ENCODE results near the gene AMPD1.

The AMPD1 gene

GRCh38 chr1:114641377-114641776 lies 54.0 kb downstream of the AMPD1 start:
- no peak for DNase-seq (ENCODE audit: low read depth in 3 of 3, low spot score in 1 of 3)

DNA sequence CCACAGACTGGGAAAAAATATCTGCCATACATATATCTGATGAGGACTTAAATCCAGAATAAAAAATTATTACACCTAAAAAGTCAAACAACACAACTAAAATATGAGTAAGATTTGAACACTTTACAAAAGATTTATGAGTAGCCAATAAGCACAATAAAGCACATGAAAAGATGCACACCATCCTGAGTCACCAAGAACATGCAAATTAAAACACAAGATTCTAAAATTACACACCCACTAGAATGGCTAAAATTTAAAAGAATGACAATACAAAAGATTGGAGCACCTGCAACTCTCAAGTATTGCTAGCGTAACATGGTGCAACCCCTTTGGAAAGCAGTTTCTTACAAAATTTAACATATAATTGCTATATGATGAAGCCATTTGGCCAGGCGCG lies 56.4 kb downstream of the AMPD1 start:
- no peak for DNase-seq (ENCODE audit: low read depth in 3 of 3, low spot score in 1 of 3)

DNA sequence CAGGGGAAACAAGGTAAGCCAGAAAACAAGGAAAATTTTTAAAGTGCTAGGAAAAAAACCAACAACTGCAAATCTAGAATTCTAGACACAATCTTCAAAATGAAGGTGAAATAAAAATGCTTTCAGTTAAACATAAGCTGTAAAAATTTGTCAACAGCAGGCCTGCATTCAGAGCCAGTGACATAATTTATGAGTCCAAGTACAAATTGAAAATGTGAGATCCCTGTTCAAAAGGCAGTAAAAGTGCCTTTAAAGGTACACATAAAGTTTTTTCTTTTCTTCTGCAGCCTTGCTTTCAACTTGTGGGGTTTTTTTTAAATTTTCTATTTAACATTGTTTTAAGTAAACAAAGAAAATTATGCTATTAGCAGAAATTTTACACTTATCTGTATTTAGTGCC lies 62.9 kb downstream of the AMPD1 start:
- no peak for DNase-seq (ENCODE audit: low read depth in 3 of 3, low spot score in 1 of 3)

DNA sequence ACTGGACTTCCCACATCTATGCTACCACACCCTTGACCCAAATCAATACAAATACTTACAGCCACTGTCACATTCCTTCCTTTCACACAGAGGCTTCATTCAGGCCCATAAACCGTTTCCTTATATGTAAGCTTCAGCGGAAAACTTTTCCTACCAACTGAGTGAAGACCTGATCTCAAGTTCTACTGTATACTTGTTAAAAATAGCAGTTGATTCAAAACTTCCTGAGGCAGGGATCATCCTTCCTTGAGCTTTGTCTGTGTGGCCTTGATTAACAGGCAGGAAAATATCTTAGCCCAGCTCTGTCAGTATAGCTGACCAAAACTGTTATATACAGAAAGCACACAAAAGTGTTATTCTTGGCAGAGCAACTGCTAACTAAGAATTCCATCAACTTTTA lies 68.2 kb downstream of the AMPD1 start:
- no peak for DNase-seq (ENCODE audit: low read depth in 3 of 3, low spot score in 1 of 3)

- DNase-seq (ENCODE audit: low read depth in 3 of 3, low spot score in 1 of 3), result no peak
Measured at GRCh38 chr1:114623364-114623763, 72.0 kb downstream of the AMPD1 start.

All from stimulated activated CD4-positive, alpha-beta T cell treated with anti-CD3 and anti-CD28 coated beads, TNF-alpha, amount 100 ng/mL, for 1 hour (primary cell).